Nephron (organoid): ENCODE measurements around the gene KIRREL3.
A peak's percentile ranks its signal among the peaks of the same experiment; 100 is the strongest.

Experiments
- H3K27ac Mint-ChIP-seq, 3 experiments: 2 replicates each; pipeline ENCODE4 v1.8.0; 2020; ENCODE audit warnings: mixed read lengths in 3 of 3, mild to moderate bottlenecking in 2 of 3, moderate library complexity in 1 of 3
- H3K27me3 Mint-ChIP-seq: 2 replicates; pipeline ENCODE4 v1.8.0; 2021; ENCODE audit warnings: low read depth, mild to moderate bottlenecking, moderate library complexity, mixed read lengths
- H3K36me3 Mint-ChIP-seq: 2 replicates; pipeline ENCODE4 v1.8.0; 2020; ENCODE audit warnings: low read depth, mixed read lengths
- H3K4me1 Mint-ChIP-seq: 2 replicates; pipeline ENCODE4 v1.8.0; 2020; ENCODE audit warnings: mixed read lengths
- H3K4me3 Mint-ChIP-seq, 3 experiments: 2 replicates each; pipeline ENCODE4 v1.8.0; 2020; ENCODE audit warnings: mild to moderate bottlenecking in 3 of 3, mixed read lengths in 3 of 3, moderate library complexity in 2 of 3
- H3K9me3 Mint-ChIP-seq: 2 replicates; pipeline ENCODE4 v1.8.0; 2020; ENCODE audit warnings: mixed read lengths
- TF ChIP-seq, protein P1 (sequence below), 3 experiments: fragments of 200-600 bp; sonication (generic); IDR thresholded peaks; one replicate each; pipeline ENCODE4 v1.5.0; 2021; ENCODE audit warnings: antibody characterized with exemption in 3 of 3; ENCODE audit not compliant: unreplicated experiment in 3 of 3

KIRREL3 gene

DNA sequence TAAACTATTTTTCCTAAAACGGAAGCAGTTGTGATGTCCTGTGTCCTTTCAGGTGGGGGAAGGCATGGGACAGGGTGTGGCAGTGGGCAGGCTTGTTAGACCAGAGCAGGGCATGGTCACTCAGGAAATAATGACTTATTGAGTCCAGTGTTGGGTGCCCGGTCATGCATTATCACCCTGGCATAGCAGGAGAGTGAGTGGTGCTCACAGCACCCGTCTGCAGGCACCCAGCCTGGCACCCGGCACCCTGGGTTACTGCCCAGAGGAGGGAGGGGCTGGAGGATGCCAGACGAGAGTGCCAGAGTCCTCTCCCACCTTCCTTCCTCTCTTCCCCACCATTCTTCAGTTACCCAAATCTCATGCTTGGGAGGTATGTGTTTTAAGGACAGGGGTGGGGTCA, 586.0 kb downstream of the KIRREL3 start:
- Mint-ChIP-seq H3K36me3 (peaks cover 22% of the 10 kb centered on the region), H3K4me3 (no peak overlapping the region), H3K4me1 (peaks cover 48% of the 10 kb centered on the region), H3K27ac (peak overlapping the region; percentile 84 to 96 (median 95)), H3K27me3 (no peaks in the 10 kb centered on the region), H3K9me3 (no peaks in the 10 kb centered on the region)
- TF ChIP-seq, protein P1, sequence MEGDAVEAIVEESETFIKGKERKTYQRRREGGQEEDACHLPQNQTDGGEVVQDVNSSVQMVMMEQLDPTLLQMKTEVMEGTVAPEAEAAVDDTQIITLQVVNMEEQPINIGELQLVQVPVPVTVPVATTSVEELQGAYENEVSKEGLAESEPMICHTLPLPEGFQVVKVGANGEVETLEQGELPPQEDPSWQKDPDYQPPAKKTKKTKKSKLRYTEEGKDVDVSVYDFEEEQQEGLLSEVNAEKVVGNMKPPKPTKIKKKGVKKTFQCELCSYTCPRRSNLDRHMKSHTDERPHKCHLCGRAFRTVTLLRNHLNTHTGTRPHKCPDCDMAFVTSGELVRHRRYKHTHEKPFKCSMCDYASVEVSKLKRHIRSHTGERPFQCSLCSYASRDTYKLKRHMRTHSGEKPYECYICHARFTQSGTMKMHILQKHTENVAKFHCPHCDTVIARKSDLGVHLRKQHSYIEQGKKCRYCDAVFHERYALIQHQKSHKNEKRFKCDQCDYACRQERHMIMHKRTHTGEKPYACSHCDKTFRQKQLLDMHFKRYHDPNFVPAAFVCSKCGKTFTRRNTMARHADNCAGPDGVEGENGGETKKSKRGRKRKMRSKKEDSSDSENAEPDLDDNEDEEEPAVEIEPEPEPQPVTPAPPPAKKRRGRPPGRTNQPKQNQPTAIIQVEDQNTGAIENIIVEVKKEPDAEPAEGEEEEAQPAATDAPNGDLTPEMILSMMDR (IDR thresholded peaks at IDR 0.05; ENCODE audit: unreplicated experiment in 3 of 3): no peak

DNA sequence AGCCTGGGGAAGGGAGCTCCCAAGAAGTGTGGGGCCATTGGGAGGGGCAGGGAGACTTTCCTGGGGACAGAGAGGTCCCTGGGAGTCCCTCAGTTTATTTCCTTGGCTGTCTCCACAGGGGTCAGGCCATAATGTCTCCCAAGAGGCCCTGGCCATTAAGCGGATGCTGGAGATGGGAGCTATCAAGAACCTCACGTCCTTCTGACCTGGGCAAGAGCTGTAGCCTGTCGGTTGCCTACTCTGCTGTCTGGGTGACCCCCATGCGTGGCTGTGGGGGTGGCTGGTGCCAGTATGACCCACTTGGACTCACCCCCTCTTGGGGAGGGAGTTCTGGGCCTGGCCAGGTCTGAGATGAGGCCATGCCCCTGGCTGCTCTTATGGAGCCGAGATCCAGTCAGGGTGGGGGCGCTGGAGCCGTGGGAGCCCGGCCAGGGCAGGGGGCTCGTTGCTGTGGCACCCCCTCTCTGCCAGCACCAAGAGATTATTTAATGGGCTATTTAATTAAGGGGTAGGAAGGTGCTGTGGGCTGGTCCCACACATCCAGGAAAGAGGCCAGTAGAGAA, 586.6 kb downstream of the KIRREL3 start:
- no peak overlapping the region for H3K27ac Mint-ChIP-seq
- H3K36me3 Mint-ChIP-seq: peaks cover 29% of the 10 kb centered on the region
- TF ChIP-seq, protein P1 (IDR thresholded peaks at IDR 0.05; ENCODE audit: unreplicated experiment in 3 of 3): no peak
- no peak overlapping the region for H3K4me3 Mint-ChIP-seq
- peaks cover 51% of the 10 kb centered on the region for H3K4me1 Mint-ChIP-seq
- H3K9me3 Mint-ChIP-seq: no peaks in the 10 kb centered on the region
- no peaks in the 10 kb centered on the region for H3K27me3 Mint-ChIP-seq

DNA sequence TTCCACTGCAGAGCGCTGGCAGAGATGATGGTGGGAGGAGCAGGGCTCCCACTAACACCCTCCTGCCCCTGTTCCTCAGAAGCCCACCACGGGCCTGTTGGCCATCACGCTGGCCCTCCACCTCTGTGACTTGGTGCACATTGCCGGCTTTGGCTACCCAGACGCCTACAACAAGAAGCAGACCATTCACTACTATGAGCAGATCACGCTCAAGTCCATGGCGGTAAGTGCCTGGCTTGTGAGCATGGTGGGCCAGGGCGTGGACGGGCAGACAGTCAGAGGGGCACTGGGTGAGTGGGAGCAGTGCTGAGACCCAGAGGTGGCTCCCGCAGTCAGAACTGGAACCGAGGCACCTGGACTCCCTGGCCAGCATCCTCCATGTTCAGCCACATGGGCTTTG, 587.1 kb downstream of the KIRREL3 start:
- Mint-ChIP-seq H3K4me3 (no peak overlapping the region), H3K36me3 (peaks cover 30% of the 10 kb centered on the region), H3K27ac (no peak overlapping the region), H3K9me3 (no peaks in the 10 kb centered on the region), H3K4me1 (peaks cover 47% of the 10 kb centered on the region), H3K27me3 (no peaks in the 10 kb centered on the region)
- TF ChIP-seq, protein P1 (IDR thresholded peaks at IDR 0.05; ENCODE audit: unreplicated experiment in 3 of 3): no peak

DNA sequence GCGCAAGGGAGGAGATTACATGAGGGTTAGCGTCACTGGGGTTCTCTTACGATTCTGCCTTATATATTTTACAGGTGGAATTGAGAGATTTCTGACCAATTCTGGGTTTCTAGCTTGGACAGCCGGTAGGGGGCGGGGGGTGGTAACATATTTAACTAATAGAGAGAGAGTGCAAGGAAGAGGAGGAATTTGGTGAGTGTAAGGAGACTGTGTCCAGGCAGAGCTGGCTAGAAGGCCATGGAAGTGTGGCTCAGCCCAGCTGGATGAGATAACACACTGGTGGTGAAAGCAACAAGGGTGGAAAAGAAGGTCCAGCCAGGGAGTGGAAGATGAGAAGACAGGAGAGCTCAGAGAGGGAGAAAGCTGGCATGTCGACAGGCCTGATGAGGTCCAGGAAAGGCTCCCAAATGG, 588.6 kb downstream of the KIRREL3 start:
- peak overlapping the region in 2 of 3 experiments; percentile 55 to 84 for H3K27ac Mint-ChIP-seq
- TF ChIP-seq, protein P1 (IDR thresholded peaks at IDR 0.05; ENCODE audit: unreplicated experiment in 3 of 3): peak in 2 of 3 experiments; percentile 12 to 13
- no peaks in the 10 kb centered on the region for H3K27me3 Mint-ChIP-seq
- peaks cover 34% of the 10 kb centered on the region for H3K36me3 Mint-ChIP-seq
- H3K9me3 Mint-ChIP-seq: no peaks in the 10 kb centered on the region
- peak overlapping the region in 1 of 3 experiments; percentile 10 for H3K4me3 Mint-ChIP-seq
- peaks cover 42% of the 10 kb centered on the region for H3K4me1 Mint-ChIP-seq

DNA sequence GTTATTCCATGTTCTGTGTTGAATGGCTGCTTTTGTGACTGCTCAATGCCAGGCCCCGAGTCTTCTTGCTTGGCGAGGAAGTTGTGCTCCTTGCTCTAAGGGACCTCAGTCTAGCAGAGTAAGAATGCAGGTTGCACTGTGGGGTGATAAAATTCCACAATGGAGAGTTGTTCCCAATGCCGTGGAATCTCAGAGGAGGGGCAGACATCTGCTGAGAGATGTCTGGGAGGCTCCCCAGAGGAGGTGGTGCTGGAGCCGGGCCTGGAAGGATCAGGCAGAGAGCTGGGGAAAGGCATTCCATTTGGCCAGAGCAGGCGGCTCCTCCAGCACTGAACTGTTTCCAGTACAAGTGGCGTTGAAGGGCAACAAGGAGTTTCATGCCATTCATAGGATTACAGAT, 589.9 kb downstream of the KIRREL3 start:
- H3K27ac Mint-ChIP-seq: peak overlapping the region in 2 of 3 experiments; percentile 43 to 74
- H3K9me3 Mint-ChIP-seq: no peaks in the 10 kb centered on the region
- peaks cover 28% of the 10 kb centered on the region for H3K36me3 Mint-ChIP-seq
- peaks cover 35% of the 10 kb centered on the region for H3K4me1 Mint-ChIP-seq
- TF ChIP-seq, protein P1 (IDR thresholded peaks at IDR 0.05; ENCODE audit: unreplicated experiment in 3 of 3): no peak
- no peak overlapping the region for H3K4me3 Mint-ChIP-seq
- H3K27me3 Mint-ChIP-seq: no peaks in the 10 kb centered on the region

DNA sequence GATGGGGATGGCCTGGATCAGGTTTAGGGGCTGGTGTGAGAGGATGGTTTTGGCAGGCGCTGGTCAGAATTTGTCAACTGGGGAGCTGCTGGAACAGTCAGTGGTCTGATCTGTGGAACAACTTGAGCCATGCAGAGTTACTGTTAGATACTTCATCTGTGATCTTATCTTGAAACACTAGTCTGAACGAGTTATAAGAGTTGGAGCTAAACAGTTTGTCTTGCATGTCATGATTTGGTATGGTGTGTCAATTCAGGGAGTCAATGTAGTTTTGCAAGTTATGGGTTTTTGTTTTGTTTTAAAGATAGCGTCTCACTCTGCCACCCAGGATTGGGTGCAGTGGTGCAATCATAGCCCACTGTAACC, 591.0 kb downstream of the KIRREL3 start:
- Mint-ChIP-seq H3K27ac (peak overlapping the region in 2 of 3 experiments; percentile 11 to 26), H3K27me3 (no peaks in the 10 kb centered on the region), H3K4me3 (no peak overlapping the region), H3K36me3 (peaks cover 27% of the 10 kb centered on the region), H3K4me1 (peaks cover 25% of the 10 kb centered on the region), H3K9me3 (no peaks in the 10 kb centered on the region)
- TF ChIP-seq, protein P1 (IDR thresholded peaks at IDR 0.05; ENCODE audit: unreplicated experiment in 3 of 3): no peak
